GM21381 (cell line): Measurements from ENCODE around the gene CCDC83.

Source experiments
- ATAC-seq: cut with Tn5 transposase; IDR thresholded peaks from one replicate; pipeline ENCODE4 v1.9.1; 2021; ENCODE audit warnings: mild to moderate bottlenecking, moderate library complexity; ENCODE audit not compliant: unreplicated experiment

The CCDC83 gene

DNA sequence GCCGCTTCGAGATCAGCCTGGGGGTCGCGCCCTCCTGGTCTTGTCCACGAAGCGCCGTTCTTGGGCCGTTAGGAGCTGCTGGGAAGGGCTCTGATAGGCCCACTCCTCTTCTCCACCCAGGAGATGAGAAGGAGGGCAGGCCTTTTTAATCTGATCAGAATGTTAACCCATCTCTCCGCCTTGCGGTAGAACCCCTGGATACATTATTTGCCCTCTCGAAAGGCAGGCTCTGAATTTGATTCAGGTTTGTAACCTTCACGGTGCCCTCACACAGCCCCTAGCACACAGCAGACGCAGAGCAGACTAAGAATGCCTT, at the start of gene CCDC83:
TSS of gene CCDC83 (plus strand) at position 43 of the 316 bp plus-strand sequence. CDS start 9,741 bp downstream, outside the sequence.
- ATAC-seq: no peak

GRCh38 chr11:85805387-85805786, 49.8 kb upstream of the CCDC83 start:
- no peak for ATAC-seq

- ATAC-seq: no peak
These were observed 49.2 kb upstream of the CCDC83 start for GRCh38 chr11:85806016-85806415.

- no peak for ATAC-seq
These were observed 48.3 kb upstream of the CCDC83 start for GRCh38 chr11:85806876-85807275.

DNA sequence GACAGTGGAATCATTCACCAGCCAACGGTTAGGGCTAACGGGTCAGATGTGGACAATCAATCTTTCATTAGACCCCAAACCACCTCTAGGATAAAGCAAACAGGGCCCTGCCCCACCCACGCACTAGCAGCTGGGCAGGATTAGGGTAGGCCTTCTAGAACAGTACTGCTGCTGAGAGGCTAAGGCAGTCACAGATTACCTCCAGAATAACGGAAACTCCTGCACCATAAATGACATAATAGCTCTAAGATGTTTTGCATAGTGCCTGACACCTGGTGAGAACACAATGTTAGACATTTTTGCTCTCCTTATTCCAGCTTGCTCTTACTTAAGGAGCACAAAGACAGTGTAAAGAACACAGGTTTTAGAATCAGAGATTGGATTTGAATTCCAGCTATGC, 46.0 kb upstream of the CCDC83 start:
- ATAC-seq: no peak

- ATAC-seq: no peak
These were observed 45.3 kb upstream of the CCDC83 start for GRCh38 chr11:85809863-85810262.

DNA sequence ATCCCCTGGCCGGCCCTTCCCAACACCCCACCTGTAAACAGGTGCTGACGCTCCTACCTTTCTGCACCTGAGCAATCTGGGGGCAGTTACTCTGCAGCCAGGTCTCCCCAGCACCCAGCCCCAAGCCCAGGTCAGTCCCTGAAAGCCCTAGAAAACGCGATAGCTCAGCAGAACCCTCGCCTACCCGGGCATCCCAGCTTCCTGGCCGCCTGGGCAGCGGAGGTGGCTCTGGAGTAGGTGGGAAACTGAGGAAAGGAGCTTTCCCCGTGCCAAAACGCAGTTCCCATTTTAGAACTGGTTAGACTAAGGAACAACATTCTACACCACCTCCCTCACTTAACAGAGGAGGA, 44.7 kb upstream of the CCDC83 start:
- ATAC-seq: no peak

DNA sequence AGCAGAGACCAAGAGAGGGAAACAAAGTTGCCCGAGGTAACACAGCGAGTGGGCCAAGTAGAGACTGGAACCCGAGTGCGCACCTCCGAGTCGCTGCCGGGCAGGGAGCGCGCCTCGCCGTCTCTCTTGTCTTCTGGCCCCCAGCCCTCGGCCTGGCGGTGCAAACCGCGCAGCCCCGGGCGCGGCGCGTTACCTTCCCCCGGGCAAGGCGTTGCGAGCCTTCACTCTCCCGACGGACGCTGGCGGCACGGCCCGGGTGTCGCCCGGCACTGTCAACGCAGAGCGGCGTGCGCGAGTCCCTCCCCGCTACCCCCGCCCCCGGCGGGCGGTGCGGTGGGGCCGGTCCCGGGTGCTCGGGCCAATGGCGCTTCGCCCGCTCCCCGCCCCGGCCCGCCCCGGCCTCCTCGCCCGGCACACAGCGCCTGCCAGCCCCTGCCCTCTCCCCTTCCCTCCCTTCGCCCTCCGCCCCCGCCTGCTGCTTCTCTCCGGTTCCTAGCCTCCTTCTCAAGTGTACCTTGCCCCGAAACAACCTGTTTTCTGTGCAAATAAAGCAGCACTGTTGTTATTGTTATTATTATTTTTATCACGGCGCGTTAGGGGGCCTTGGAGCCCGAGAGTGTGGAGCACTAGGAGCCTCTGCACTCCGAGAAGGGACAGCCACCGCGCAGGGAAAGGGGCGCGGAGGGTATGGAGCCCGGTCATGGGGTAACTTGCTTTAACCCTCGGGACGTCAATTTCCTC, 44.1 kb upstream of the CCDC83 start, which contains the start of gene SYTL2:
TSS of gene SYTL2 (minus strand) at position 271 of the 741 bp plus-strand sequence. CDS start 53,416 bp downstream, outside the sequence.
- ATAC-seq: peak; percentile 95

DNA sequence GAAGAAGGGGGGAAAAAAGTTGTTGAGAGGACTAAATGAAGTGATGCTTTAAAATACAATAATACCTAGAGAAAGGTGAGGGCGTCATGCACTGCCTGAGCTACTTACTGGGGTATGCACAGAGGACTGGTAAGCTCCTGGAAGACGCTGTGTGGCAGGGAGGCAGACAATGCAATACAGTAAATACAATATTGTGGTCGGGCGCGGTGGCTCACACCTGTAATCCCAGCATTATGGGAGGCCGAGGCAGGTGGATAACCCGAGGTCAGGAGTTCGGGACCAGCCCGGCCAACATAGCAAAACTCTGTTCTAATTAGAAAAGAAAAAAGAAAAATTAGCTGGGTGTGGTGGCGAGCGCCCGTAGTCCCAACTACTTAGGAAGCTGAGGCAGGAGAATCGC, 43.6 kb upstream of the CCDC83 start:
- no peak for ATAC-seq

GRCh38 chr11:85813721-85814120, 41.5 kb upstream of the CCDC83 start:
- no peak for ATAC-seq

GRCh38 chr11:85815186-85815931, 39.8 kb upstream of the CCDC83 start:
- ATAC-seq: no peak

DNA sequence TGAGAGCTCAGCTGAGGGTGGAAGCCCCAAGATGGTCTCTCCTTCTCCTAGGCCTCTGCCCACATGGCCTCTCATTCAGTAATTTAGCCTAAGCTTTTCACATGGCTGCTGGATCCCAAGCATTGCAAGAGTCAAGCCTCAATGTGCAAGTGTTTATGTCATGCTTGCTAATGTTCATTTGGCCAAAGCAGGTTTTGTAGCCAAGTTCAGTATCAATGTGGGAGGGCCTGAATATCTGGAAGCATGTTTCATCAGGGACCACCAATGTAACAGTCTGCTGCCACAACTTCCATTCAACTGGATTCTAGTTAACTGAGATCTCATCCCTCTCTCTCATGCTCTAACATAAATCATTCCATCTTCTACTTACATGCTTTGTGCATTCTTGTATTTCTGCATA, 35.7 kb upstream of the CCDC83 start:
- ATAC-seq: no peak

DNA sequence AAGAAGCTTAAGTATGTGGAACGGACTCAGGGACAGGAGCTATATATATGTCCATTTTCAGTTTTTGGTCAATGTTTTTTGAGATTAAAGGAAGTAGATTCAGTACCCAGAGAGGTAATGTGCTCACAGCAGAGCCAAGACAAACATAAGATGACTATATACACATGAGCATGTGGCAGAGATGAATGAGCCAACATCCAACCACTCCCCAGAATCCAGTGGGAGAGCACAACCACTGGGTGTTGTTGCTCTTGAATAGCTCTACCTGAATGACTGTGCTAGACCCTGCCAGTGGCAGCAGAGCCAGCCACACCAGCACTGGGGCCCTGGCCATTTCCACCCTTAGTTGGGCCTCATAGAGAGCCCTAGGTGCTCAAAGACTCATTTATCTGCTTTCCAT, 33.5 kb upstream of the CCDC83 start:
- ATAC-seq: no peak

DNA sequence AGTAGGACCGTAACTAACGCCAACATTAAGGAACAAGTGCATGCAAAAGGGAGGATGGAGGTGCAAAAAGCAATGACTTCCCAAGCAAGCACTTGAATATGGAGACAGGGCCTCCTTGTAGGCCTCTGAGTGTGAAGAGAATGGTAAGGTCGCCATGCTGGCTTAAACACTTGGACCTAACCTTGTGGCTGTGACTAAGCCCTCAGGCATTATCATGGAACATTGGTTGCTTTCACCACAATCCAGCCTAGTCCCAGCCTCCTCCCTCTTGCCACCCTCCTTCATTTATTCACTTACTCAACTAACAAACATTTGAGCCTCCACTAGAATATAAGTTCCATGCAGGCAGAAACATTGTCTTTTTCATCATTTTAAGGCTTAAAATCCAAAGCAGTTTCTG, 32.4 kb upstream of the CCDC83 start:
- no peak for ATAC-seq

DNA sequence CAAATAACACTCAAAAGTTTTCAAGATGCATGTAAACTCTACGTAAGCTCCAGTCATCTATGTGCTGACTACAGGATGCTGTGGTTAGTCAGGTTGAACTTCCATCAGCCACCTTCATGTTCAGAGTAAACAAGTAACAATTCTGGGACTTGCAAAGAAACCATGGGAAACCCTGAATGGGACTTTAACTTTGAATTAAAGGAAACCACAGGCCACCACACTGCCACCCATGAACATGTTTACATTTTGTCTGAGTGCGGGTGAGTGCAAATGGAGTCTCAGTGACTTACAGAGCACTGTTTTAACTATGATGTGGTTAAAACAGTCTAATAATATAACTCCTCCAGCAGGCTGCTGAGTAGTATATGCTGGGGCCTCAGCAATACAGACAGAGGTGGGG, 31.4 kb upstream of the CCDC83 start:
- ATAC-seq: no peak

- ATAC-seq: no peak
These were observed 29.6 kb upstream of the CCDC83 start for GRCh38 chr11:85825616-85826015.

DNA sequence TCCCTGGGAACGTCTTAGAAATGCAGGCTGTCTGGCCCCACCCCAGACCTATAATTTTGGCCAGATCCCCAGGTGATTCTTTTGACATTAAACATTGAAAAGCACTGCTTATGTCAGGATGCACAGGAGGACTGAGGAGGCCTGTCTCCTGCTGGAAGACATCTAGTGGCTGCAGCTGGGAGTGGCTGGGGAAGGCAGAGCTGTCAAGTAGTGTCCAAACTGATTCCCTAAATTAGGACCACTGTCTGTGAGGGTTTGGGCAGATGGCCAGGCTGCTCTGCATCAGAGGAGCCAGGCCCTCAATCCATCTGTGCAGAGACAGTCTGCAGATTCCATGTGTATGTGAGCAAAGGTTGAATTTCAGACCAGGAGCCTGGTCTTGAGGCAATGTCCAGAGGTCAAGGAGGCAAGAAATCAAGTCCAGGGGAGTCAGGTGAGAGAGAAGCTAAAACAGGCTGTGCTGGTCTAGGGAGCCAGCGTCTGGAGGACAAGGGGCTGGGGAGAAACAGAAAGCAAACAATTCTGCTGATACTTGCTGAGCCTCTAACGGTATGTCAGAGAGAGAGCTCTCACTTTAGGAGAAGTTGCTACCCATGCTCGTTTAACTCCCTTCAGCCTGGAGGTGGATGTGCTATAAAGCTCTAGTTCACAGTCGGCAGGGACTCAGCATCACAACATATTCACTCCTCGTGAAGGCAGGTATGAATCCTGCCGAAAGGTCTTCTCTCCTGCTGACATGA, 28.9 kb upstream of the CCDC83 start:
- ATAC-seq: no peak

DNA sequence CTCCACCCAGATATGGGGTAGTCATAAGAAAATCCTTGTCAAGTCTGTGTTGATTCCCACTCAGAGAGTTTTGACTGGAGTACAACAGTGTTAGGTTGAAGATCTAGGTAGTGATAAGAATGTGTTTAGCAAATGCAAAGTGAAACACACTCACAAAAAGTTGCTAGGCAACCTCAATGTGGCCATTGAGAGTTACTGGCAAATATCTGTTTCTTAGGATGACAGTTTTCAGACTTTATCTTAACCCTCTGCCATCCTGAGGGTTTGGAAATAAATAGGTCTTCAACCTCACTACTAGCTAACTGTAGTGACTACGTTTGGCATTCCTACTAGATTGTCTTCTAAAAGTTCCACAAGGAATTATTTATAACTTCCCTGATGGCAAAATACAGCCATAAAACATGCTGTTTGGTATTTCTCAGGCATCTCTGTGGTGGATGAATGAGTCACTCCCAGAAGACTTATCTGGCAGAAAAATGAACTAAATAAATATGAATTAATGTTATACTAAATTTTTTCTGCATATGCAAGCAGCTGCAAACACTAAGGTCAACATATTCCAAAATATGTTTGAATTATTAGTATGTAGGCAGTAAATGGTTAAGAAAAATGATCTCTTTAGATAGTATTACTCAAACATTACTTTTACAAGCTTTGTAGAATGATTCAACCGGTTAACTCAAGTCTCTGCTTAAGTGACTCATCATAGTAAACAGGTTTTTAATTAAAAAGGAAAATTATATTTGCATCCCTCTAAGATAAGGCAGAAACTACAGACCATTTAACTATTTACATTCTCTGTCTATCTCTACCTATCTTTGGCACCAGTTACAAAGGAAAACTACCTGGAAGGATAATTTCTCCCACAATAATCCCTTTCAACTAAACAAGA, 27.2 kb upstream of the CCDC83 start:
- ATAC-seq: no peak

DNA sequence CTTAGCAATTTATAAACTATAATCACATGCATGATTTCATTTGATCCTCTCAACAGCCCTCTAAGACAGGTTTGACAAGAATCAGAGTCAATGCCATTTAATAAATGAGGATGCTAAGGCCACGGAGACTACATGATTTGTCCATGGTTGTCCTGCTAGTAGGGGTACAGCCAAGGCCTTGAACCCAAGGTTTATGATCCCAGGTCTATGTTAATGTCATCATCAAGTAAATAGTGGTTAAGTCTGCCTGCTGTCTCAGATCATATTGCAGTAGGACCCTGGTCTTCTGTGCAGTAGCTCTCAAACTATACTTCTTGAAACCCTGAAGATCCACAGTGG, 26.6 kb upstream of the CCDC83 start:
- ATAC-seq: no peak

DNA sequence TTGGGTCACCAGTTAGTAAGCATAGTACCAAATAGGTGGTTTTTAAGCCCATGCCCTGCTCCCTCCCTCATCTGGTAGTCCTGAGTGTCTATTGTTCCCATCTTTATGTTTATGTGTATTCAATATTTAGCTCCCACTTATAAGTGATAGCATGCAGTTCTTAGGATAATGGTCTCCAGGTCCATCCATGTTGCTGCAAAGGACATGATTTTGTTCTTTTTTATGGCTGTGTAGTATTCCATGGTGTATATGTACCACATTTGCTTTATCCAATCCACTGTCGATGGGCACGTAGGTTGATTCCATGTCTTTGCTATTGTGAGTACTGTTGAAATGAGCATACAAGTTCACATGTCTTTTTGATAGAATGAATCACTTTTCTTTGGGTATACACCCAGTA, 26.0 kb upstream of the CCDC83 start:
- no peak for ATAC-seq

GRCh38 chr11:85831050-85831449, 24.1 kb upstream of the CCDC83 start:
- no peak for ATAC-seq
